K562 (cell line): ENCODE measurements around the gene SYCP3. TPM values are rescaled to one million over a fixed set of nuclear protein-coding genes. Genes with fewer than 3 reads are reported as not detected.

ENCODE experiments used
- ATAC-seq: fragments of 200-7000 bp; cut with Tn5 transposase; 3 replicates; pipeline ENCODE4 v1.9.1; 2020; ENCODE audit warnings: moderate library complexity
- BruUV-seq: library from RNA; stranded (reverse); fragments of 400-500 nt; replicated peaks from 2 replicates; lab custom pipeline; 2021; lab: Mats Ljungman, UMichigan
- CTCF ChIA-PET: fragments of 300-600 bp; formaldehyde crosslinking; extraction: SDS; loops from one replicate; lab custom pipeline; 2021; ENCODE audit warnings: low intra/inter-chr PET ratio; lab: Yijun Ruan, JAX
- POLR2A ChIA-PET: fragments of 300-600, 350-650 bp; sonication (Branson Sonifier 250); formaldehyde crosslinking; extraction: SDS; loops from one replicate; lab custom pipeline; 2021; ENCODE audit warnings: antibody characterized with exemption, inconsistent platforms; lab: Yijun Ruan, JAX
- DNase-seq, 4 experiments: peaks; one replicate each; pipeline versions ENCODE4 v3.0.0 to v3.0.0-alpha.2; 2011 to 2018; ENCODE audit warnings: low spot score in 3 of 4, mixed read lengths in 3 of 4; ENCODE audit errors: extremely low read depth in 1 of 4
- FAIRE-seq: peaks from 2 replicates; lab custom pipeline; 2011; peaks lifted over from hg19 to GRCh38; lab: Jason Lieb, UNC
- H2AFZ ChIP-seq: 2 replicates; pipeline ENCODE4 v1.6.0; 2011; ENCODE audit warnings: low read depth, low read length, control low read depth, inconsistent platforms
- H3K27ac ChIP-seq: fragments of 200-600 bp; 3 replicates; pipeline ENCODE4 v1.8.0; 2011; ENCODE audit warnings: low read depth, mild to moderate bottlenecking, control low read depth, inconsistent platforms, low read length, moderate library complexity, mixed read lengths; ENCODE audit errors: extremely low read depth
- H3K27me3 ChIP-seq, 2 experiments: fragments of 300-600 bp in 1 of 2; 2 replicates in 1 of 2; 3 replicates in 1 of 2; pipeline versions ENCODE4 v1.6.0 to v1.8.0; 2011; ENCODE audit warnings: inconsistent platforms in 2 of 2, low read length in 2 of 2, mild to moderate bottlenecking in 1 of 2, mixed read lengths in 1 of 2, moderate library complexity in 1 of 2; ENCODE audit not compliant: control insufficient read depth in 2 of 2, insufficient read depth in 2 of 2
- H3K36me3 ChIP-seq: fragments of 300-600 bp; 3 replicates; pipeline ENCODE4 v1.8.0; 2011; ENCODE audit warnings: mild to moderate bottlenecking, low read length, inconsistent platforms; ENCODE audit not compliant: control insufficient read depth, insufficient read depth
- H3K4me1 ChIP-seq, 2 experiments: fragments of 200-600 bp in 1 of 2; replicated peaks in 1 of 2; 2 replicates in 1 of 2; 3 replicates in 1 of 2; pipeline versions ENCODE4 v1.5.1 to v1.8.0; 2011; ENCODE audit warnings: inconsistent platforms in 2 of 2, low read length in 2 of 2, mild to moderate bottlenecking in 1 of 2, mixed read lengths in 1 of 2, moderate library complexity in 1 of 2; ENCODE audit not compliant: control insufficient read depth in 2 of 2, insufficient read depth in 2 of 2
- H3K4me2 ChIP-seq: 2 replicates; pipeline ENCODE4 v1.6.1; 2011; ENCODE audit warnings: low read length, control low read depth, inconsistent platforms, mixed read lengths; ENCODE audit not compliant: insufficient read depth
- H3K4me3 ChIP-seq: fragments of 200-600 bp; sonication (generic), shearing (Covaris generic); 2 replicates; pipeline ENCODE4 v1.5.1; 2016; ENCODE audit warnings: control low read depth, inconsistent platforms
- H3K79me2 ChIP-seq: fragments of 200-600 bp; 3 replicates; pipeline ENCODE4 v1.8.0; 2011; ENCODE audit warnings: low read length, inconsistent platforms; ENCODE audit not compliant: control insufficient read depth, insufficient read depth
- H3K9ac ChIP-seq, 2 experiments: 2 replicates each; pipeline versions ENCODE4 v1.6.0 to v1.6.1; 2011; ENCODE audit warnings: low read depth in 2 of 2, low read length in 2 of 2, control low read depth in 1 of 2, inconsistent platforms in 1 of 2, mild to moderate bottlenecking in 1 of 2, mixed read lengths in 1 of 2; ENCODE audit not compliant: insufficient read depth in 1 of 2
- H3K9me1 ChIP-seq: one replicate; pipeline ENCODE4 v1.6.0; 2011; ENCODE audit warnings: inconsistent platforms, mild to moderate bottlenecking, low read length, moderate library complexity; ENCODE audit not compliant: control insufficient read depth, insufficient read depth
- H3K9me3 ChIP-seq: replicated peaks from 2 replicates; pipeline ENCODE4 v1.5.1; 2011; ENCODE audit warnings: low read depth, low read length, inconsistent platforms; ENCODE audit not compliant: control insufficient read depth, insufficient read depth
- H4K20me1 ChIP-seq: replicated peaks from 2 replicates; pipeline ENCODE4 v1.6.1; 2011; ENCODE audit warnings: low read length, inconsistent platforms, mixed read lengths; ENCODE audit not compliant: control insufficient read depth, insufficient read depth
- BDP1 ChIP-seq: IDR thresholded peaks from 3 replicates; pipeline ENCODE4 v1.6.1; 2011; ENCODE audit not compliant: insufficient read length, insufficient read depth
- E2F4 ChIP-seq: sonication (generic); formaldehyde crosslinking; IDR thresholded peaks from 2 replicates; pipeline ENCODE4 v1.8.0; 2022; ENCODE audit warnings: mild to moderate bottlenecking, low read depth, missing genetic modification reagents
- ETV6 ChIP-seq, 3 experiments: fragments of 150-350 bp in 1 of 3; sonication (generic) in 1 of 3; formaldehyde crosslinking in 1 of 3; IDR thresholded peaks; 2 replicates each; pipeline versions ENCODE4 v1.6.1 to v1.8.0; 2014 to 2022; ENCODE audit warnings: borderline replicate concordance in 2 of 3, low read depth in 2 of 3, antibody characterized with exemption in 1 of 3, low read length in 1 of 3, mild to moderate bottlenecking in 1 of 3, missing genetic modification reagents in 1 of 3
- POLR3A ChIP-seq: IDR thresholded peaks from 2 replicates; pipeline ENCODE4 v1.6.1; 2011; ENCODE audit warnings: borderline replicate concordance, mild to moderate bottlenecking, moderate library complexity; ENCODE audit not compliant: insufficient read length, insufficient read depth; ENCODE audit errors: extremely low read depth
- ZNF407 ChIP-seq: fragments of 450-650 bp; IDR thresholded peaks from 2 replicates; pipeline ENCODE4 v1.6.1; 2016; ENCODE audit warnings: low read depth
- ZNF583 ChIP-seq: fragments of 250-450 bp; sonication (Bioruptor Pico); IDR thresholded peaks from 2 replicates; pipeline ENCODE4 v1.4.0; 2020
- WGBS: fragments of 100-300 bp; shearing (Covaris generic); methylation state at CpG from one replicate; pipeline ENCODE4 v1.1.6; 2016; ENCODE audit warnings: low coverage, mixed read lengths; ENCODE audit not compliant: insufficient coverage; ENCODE audit errors: missing lambda C conversion rate; 5-methylcytosine and 5-hydroxymethylcytosine counted together
- in situ Hi-C: fragments of 300-500 bp; cut with MboI; formaldehyde crosslinking; loops from 4 replicates; pipeline ENCODE4 v1.15.0; 2018; ENCODE audit warnings: inconsistent platforms, mixed read lengths
- intact Hi-C: fragments of 100-400 bp; cut with micrococcal nuclease; formaldehyde crosslinking; loops from 2 replicates; pipeline ENCODE4 v1.14.2; 2022
- polyA plus RNA-seq, 8 experiments: library from polyadenylated mRNA; depleted of rRNA in 4 of 8; stranded (reverse) in 5 of 8; unstranded in 3 of 8; fragments of >200 nt; fragmentation: Nextera tagmentation in 2 of 8; fragmentation: Illumina TruSeq in 1 of 8; extraction: Ambion mirVana in 2 of 8; extraction: Trizol in 1 of 8; gene quantifications; 2 replicates each; pipeline versions ENCODE4 v1.2.1 to v1.2.3, GENCODE V29; 2011 to 2014; ENCODE audit warnings: inconsistent platforms in 1 of 8, missing spikeins in 1 of 8
- total RNA-seq, 7 experiments: library from RNA; depleted of rRNA in 6 of 7; stranded (reverse); fragments of >200 nt in 6 of 7; fragmentation: Illumina TruSeq in 2 of 7; extraction: Trizol in 2 of 7; gene quantifications; 2 replicates each; pipeline versions ENCODE4 v1.2.1 to v1.2.3, GENCODE V29; 2011 to 2021; ENCODE audit warnings: low replicate concordance in 1 of 7

The SYCP3 gene
- total and polyA plus RNA-seq, 9 of the 15 experiments (the other 6 are each of a cell fraction or from before 2014, with no cell fraction given) = 0.11 to 0.25 (median 0.22) TPM; not detected in 4

DNA sequence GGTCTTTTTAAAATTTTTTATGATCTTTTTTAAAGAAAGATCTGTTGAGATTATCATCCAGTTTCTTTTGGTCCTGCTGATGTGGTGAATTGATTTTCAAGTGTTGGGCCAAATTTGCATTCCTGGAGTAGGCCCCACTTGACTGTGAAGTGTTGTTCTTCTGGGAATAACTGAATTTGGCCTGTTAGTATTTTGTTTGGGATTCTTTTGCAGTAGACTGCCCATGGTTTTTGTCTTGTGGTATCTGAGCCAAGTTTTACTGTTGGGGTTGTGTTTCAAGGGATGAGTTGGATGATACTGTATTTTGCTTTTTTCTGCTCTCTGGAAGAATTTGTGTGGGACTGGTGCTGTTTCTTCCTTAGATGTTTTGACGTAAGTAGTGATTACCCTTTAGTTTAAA, 4.0 kb upstream of the SYCP3 start:
- H3K36me3 ChIP-seq = peaks cover 80% of the 10 kb centered on the region
- no peak for FAIRE-seq
- H3K9ac ChIP-seq = no peak overlapping the region
- in situ Hi-C loops = no loop called here
- no peak overlapping the region for H3K27ac ChIP-seq
- POLR2A ChIA-PET = no interaction called here
- H3K27me3 ChIP-seq = no peaks in the 10 kb centered on the region
- no peak for TF ChIP-seq E2F4 (CRISPR knock-in tag)
- no peak for TF ChIP-seq BDP1
- no peak for TF ChIP-seq ZNF407
- TF ChIP-seq POLR3A = no peak
- TF ChIP-seq ETV6 (IDR thresholded peaks at IDR 0.05; ENCODE audit: borderline replicate concordance in 1 of 2, low read depth in 2 of 2, low read length in 1 of 2) = no peak
- no peak for TF ChIP-seq ETV6 (CRISPR knock-in tag; IDR thresholded peaks at IDR 0.05; ENCODE audit: borderline replicate concordance)
- TF ChIP-seq ZNF583 (CRISPR knock-in tag) = no peak
- TF ChIP-seq, all 486 proteins: peak for 0
- ATAC-seq = no peak
- no peak for DNase-seq
- no peaks in the 10 kb centered on the region for H4K20me1 ChIP-seq
- H3K4me1 ChIP-seq = peaks cover 0 to 6% of the 10 kb centered on the region in 2 experiments; a peak in 1 of 5 replicates
- CTCF ChIA-PET = no interaction called here
- H3K9me1 ChIP-seq = no peaks in the 10 kb centered on the region
- no peak overlapping the region for H2AFZ ChIP-seq
- intact Hi-C loops = no loop called here
- H3K9me3 ChIP-seq = no peaks in the 10 kb centered on the region
- H3K79me2 ChIP-seq = no peaks in the 10 kb centered on the region
- H3K4me2 ChIP-seq = no peak overlapping the region
- WGBS = 94% methylated on average over 1 of the region's 1 CpG
- H3K4me3 ChIP-seq = no peak overlapping the region
- BruUV-seq = no TSS peak
